CD14-positive monocyte (primary cell): ENCODE data around the gene ZBED4. TPM values are rescaled to one million over a fixed set of nuclear protein-coding genes. Genes with fewer than 3 reads are reported as not detected.

Experiments used
- DNase-seq, 3 donors: peaks; one replicate each; pipeline ENCODE4 v3.0.0-alpha.2; 2011 to 2022
- H2AFZ ChIP-seq: 2 replicates; pipeline ENCODE4 v1.6.0; 2012; ENCODE audit warnings: mild to moderate bottlenecking, low read depth, low read length, inconsistent platforms; ENCODE audit not compliant: insufficient read depth, poor library complexity, severe bottlenecking
- H3K27ac ChIP-seq, 2 donors: 1 replicate in 1 of 2; 2 replicates in 1 of 2; pipeline ENCODE4 v1.5.1; 2012 to 2013; ENCODE audit warnings: low read length in 2 of 2, control low read depth in 1 of 2, inconsistent platforms in 1 of 2, low read depth in 1 of 2, mild to moderate bottlenecking in 1 of 2
- H3K27me3 ChIP-seq, 2 donors: one replicate each; pipeline versions ENCODE4 v1.6.0 to v1.6.1; 2011 to 2013; ENCODE audit warnings: low read length in 2 of 2; ENCODE audit not compliant: control insufficient read depth in 2 of 2, insufficient read depth in 2 of 2
- H3K36me3 ChIP-seq, 2 donors: replicated peaks in 1 of 2; 1 replicate in 1 of 2; 2 replicates in 1 of 2; pipeline versions ENCODE4 v1.5.1 to v1.6.1; 2012 to 2013; ENCODE audit warnings: low read length in 2 of 2, control low read depth in 1 of 2, inconsistent platforms in 1 of 2, mild to moderate bottlenecking in 1 of 2; ENCODE audit not compliant: insufficient read depth in 2 of 2, control insufficient read depth in 1 of 2
- H3K4me1 ChIP-seq, 2 donors: 1 replicate in 1 of 2; 2 replicates in 1 of 2; pipeline versions ENCODE4 v1.5.1 to v1.6.1; 2012 to 2013; ENCODE audit warnings: low read length in 2 of 2, control low read depth in 1 of 2, inconsistent platforms in 1 of 2, mild to moderate bottlenecking in 1 of 2, moderate library complexity in 1 of 2; ENCODE audit not compliant: insufficient read depth in 2 of 2, control insufficient read depth in 1 of 2
- H3K4me2 ChIP-seq: replicated peaks from 2 replicates; pipeline ENCODE3; 2012; ENCODE audit warnings: low read length, moderate library complexity, mild to moderate bottlenecking; ENCODE audit not compliant: poor library complexity, severe bottlenecking; ENCODE audit errors: extremely low read depth
- H3K4me3 ChIP-seq, 3 experiments: fragments of 200-600 bp in 1 of 3; sonication (generic) in 1 of 3; replicated peaks in 1 of 3; 1 replicate in 2 of 3; 2 replicates in 1 of 3; pipeline ENCODE4 v1.5.1; 2011 to 2013; ENCODE audit warnings: low read length in 3 of 3, mild to moderate bottlenecking in 3 of 3, control low read depth in 2 of 3, low read depth in 2 of 3, inconsistent platforms in 1 of 3, moderate library complexity in 1 of 3
- H3K79me2 ChIP-seq: 2 replicates; pipeline ENCODE4 v1.6.0; 2012; ENCODE audit warnings: mild to moderate bottlenecking, control low read depth, inconsistent platforms, low read length, moderate library complexity; ENCODE audit not compliant: insufficient read depth
- H3K9ac ChIP-seq: 2 replicates; pipeline ENCODE4 v1.6.0; 2017; ENCODE audit warnings: low read length, mild to moderate bottlenecking; ENCODE audit not compliant: insufficient read depth, poor library complexity, severe bottlenecking
- H3K9me3 ChIP-seq, 2 donors: replicated peaks in 1 of 2; 1 replicate in 1 of 2; 2 replicates in 1 of 2; pipeline versions ENCODE4 v1.5.1 to v1.6.1; 2012 to 2013; ENCODE audit warnings: low read length in 2 of 2, control low read depth in 1 of 2; ENCODE audit not compliant: control insufficient read depth in 1 of 2, insufficient read depth in 1 of 2
- H4K20me1 ChIP-seq: 2 replicates; pipeline ENCODE4 v1.6.0; 2012; ENCODE audit warnings: mild to moderate bottlenecking, low read length, control low read depth, moderate library complexity; ENCODE audit not compliant: insufficient read depth
- H3K27ac Mint-ChIP-seq, 7 donors: one replicate each; pipeline ENCODE4 v1.8.0; 2020; ENCODE audit warnings: mild to moderate bottlenecking in 7 of 7, mixed read lengths in 7 of 7, moderate library complexity in 6 of 7, inconsistent platforms in 2 of 7
- H3K27me3 Mint-ChIP-seq, 3 donors: one replicate each; pipeline ENCODE4 v1.8.0; 2021 to 2022; ENCODE audit warnings: low read depth in 3 of 3, mild to moderate bottlenecking in 3 of 3, mixed read lengths in 3 of 3, moderate library complexity in 3 of 3, inconsistent platforms in 1 of 3
- H3K36me3 Mint-ChIP-seq, 2 donors: one replicate each; pipeline ENCODE4 v1.8.0; 2020; ENCODE audit warnings: mixed read lengths in 2 of 2, inconsistent platforms in 1 of 2, mild to moderate bottlenecking in 1 of 2
- H3K4me1 Mint-ChIP-seq: one replicate; pipeline ENCODE4 v1.8.0; 2020; ENCODE audit warnings: mild to moderate bottlenecking, mixed read lengths
- H3K4me3 Mint-ChIP-seq, 2 donors: one replicate each; pipeline ENCODE4 v1.8.0; 2020; ENCODE audit warnings: mild to moderate bottlenecking in 2 of 2, mixed read lengths in 2 of 2, moderate library complexity in 1 of 2
- H3K9me3 Mint-ChIP-seq, 7 donors: one replicate each; pipeline ENCODE4 v1.8.0; 2020 to 2022; ENCODE audit warnings: mixed read lengths in 7 of 7, mild to moderate bottlenecking in 6 of 7, moderate library complexity in 6 of 7, inconsistent platforms in 2 of 7
- CTCF ChIP-seq: fragments of 200-600 bp; IDR thresholded peaks from one replicate; pipeline ENCODE4 v1.8.0; 2022; ENCODE audit warnings: antibody characterized with exemption, mild to moderate bottlenecking
- WGBS: methylation state at CpG from one replicate; pipeline ENCODE4 v1.1.5; 2013; ENCODE audit warnings: missing lambda C conversion rate; ENCODE audit not compliant: insufficient coverage; 5-methylcytosine and 5-hydroxymethylcytosine counted together
- intact Hi-C, 2 donors: fragments of 100-400 bp; cut with micrococcal nuclease; formaldehyde crosslinking; loops; one replicate each; pipeline versions ENCODE4 v1.15.0 to v1.15.1; 2023
- polyA plus RNA-seq, 3 donors: library from polyadenylated mRNA; depleted of rRNA in 1 of 3; unstranded in 2 of 3; stranded (reverse) in 1 of 3; fragments of 300-500 nt in 2 of 3; fragments of >200 nt in 1 of 3; fragmentation: Illumina TruSeq in 2 of 3; gene quantifications; 1 replicate in 2 of 3; 2 replicates in 1 of 3; pipeline ENCODE4 v1.2.3, GENCODE V29; 2012 to 2021

The ZBED4 gene
- polyA plus RNA-seq, 3 donors, result 3.8 to 8.2 (median 5.7) TPM

- Histone ChIP-seq H2AFZ (no peak overlapping the region), H4K20me1 (no peaks in the 10 kb centered on the region), H3K4me1 (no peaks in the 10 kb centered on the region), H3K9ac (no peak overlapping the region), H3K4me2 (no peak overlapping the region), H3K79me2 (no peaks in the 10 kb centered on the region), H3K4me3 (no peak overlapping the region), H3K27me3 (no peaks in the 10 kb centered on the region), H3K36me3 (peaks cover 29 to 57% of the 10 kb centered on the region in 2 donors), H3K9me3 (peaks cover 0 to 4% of the 10 kb centered on the region in 2 donors), H3K27ac (no peak overlapping the region)
- intact Hi-C loops, result no loop called here
- Mint-ChIP-seq H3K4me3 (no peak overlapping the region), H3K4me1 (no peaks in the 10 kb centered on the region), H3K9me3 (peaks cover 0 to 7% (median 0%) of the 10 kb centered on the region in 7 donors), H3K27ac (peak overlapping the region in 3 of 7 donors; percentile 1 to 43 (median 31)), H3K27me3 (no peaks in the 10 kb centered on the region), H3K36me3 (peaks cover 36 to 69% of the 10 kb centered on the region in 2 donors)
- DNase-seq, result no peak
- WGBS, result 94% methylated on average over 29 of the region's 30 CpGs
- TF ChIP-seq CTCF, result no peak
Measured at GRCh38 chr22:49900441-49901230, 47.0 kb downstream of the ZBED4 start.

GRCh38 chr22:49901457-49901856 lies 47.8 kb downstream of the ZBED4 start:
- peaks cover 33 to 60% of the 10 kb centered on the region in 2 donors for H3K36me3 ChIP-seq
- no peaks in the 10 kb centered on the region for H3K79me2 ChIP-seq

More at GRCh38 chr22:49901457-49901856, 47.8 kb downstream of the ZBED4 start:
- TF ChIP-seq CTCF, result no peak
- no peak overlapping the region for H3K4me3 ChIP-seq
- H4K20me1 ChIP-seq, result no peaks in the 10 kb centered on the region
- no peak overlapping the region for H3K9ac ChIP-seq
- no peaks in the 10 kb centered on the region for H3K4me1 ChIP-seq
- DNase-seq, result no peak
- intact Hi-C loops, result no loop called here
- no peak overlapping the region for H2AFZ ChIP-seq
- Mint-ChIP-seq H3K4me3 (no peak overlapping the region), H3K27ac (peak overlapping the region in 1 of 7 donors; percentile 78), H3K36me3 (peaks cover 40 to 75% of the 10 kb centered on the region in 2 donors), H3K27me3 (no peaks in the 10 kb centered on the region), H3K4me1 (no peaks in the 10 kb centered on the region), H3K9me3 (peaks cover 0 to 7% (median 0%) of the 10 kb centered on the region in 7 donors)
- 97% methylated on average over 10 of the region's 11 CpGs for WGBS
- no peak overlapping the region for H3K4me2 ChIP-seq
- no peak overlapping the region for H3K27ac ChIP-seq
- H3K9me3 ChIP-seq, result peaks cover 0 to 4% of the 10 kb centered on the region in 2 donors
- H3K27me3 ChIP-seq, result no peaks in the 10 kb centered on the region
